ENCODE data around the gene SKA2. TPM values are rescaled to one million over a fixed set of nuclear protein-coding genes. Genes with fewer than 3 reads are reported as not detected.

SKA2 gene
- total and polyA plus RNA-seq, 2 of the 8 experiments (the other 6 are each of a cell fraction or from before 2014, with no cell fraction given) = 15.6 to 95.8 TPM

MicroRNAs encoded within 50 kb of the gene (microRNA counts, 767-probe panel; counts per million panel counts)
- 879 counts per million, percentile 95 among the panel's probes with 10 or more counts for microRNA hsa-miR-301a-3p
- 879 counts per million, percentile 95 among the panel's probes with 10 or more counts for microRNA hsa-miR-454-3p

Small RNA genes lying within 50 kb of the gene (microRNA-seq; reads per million reads assigned to microRNA genes)
- gene MIR301A (ENCODE audit: borderline microRNAs expressed in 2 of 2, borderline number of aligned reads in 2 of 2, borderline replicate concordance in 1 of 2) (27.2 to 72.9 reads per million in 2 experiments), gene MIR454 (ENCODE audit: borderline microRNAs expressed in 2 of 2, borderline number of aligned reads in 2 of 2, borderline replicate concordance in 1 of 2) (311 to 548 reads per million in 2 experiments)

Small RNA genes lying within 50 kb of the gene (small RNA-seq; reads per million reads assigned to genes)
- gene MIR301A (ENCODE audit: insufficient read depth) = 2,081 reads per million, percentile 99 among the genes with 10 or more reads in this experiment
- 1,735 reads per million, percentile 99 among the genes with 10 or more reads in this experiment for gene MIR454 (ENCODE audit: insufficient read depth)
- gene RNU2-58P (ENCODE audit: insufficient read depth) = not detected

Other genes starting within 250 kb of the SKA2 start
- gene TRIM37, start 48.3 kb downstream of the SKA2 start, total RNA-seq (2021; fragmentation: NEBNext Ultra II Directional; extraction: Animal tissue kit (Norgen Biotek cat#: 25700)) = 54.6 and 57.0 TPM in 2 replicates
- 14.7 and 38.2 TPM in 2 replicates for gene TRIM37, start 48.3 kb downstream of the SKA2 start, polyA plus RNA-seq (2011; rRNA removed)
- gene PRR11, start 560 bp upstream of the SKA2 start, total RNA-seq (2021; fragmentation: NEBNext Ultra II Directional; extraction: Animal tissue kit (Norgen Biotek cat#: 25700)) = 81.1 and 83.0 TPM in 2 replicates
- gene PRR11, start 560 bp upstream of the SKA2 start, polyA plus RNA-seq (2011; rRNA removed) = 21.0 and 32.7 TPM in 2 replicates
- gene SMG8, start 54.8 kb upstream of the SKA2 start, total RNA-seq (2021; fragmentation: NEBNext Ultra II Directional; extraction: Animal tissue kit (Norgen Biotek cat#: 25700)) = 17.6 and 19.3 TPM in 2 replicates
- gene SMG8, start 54.8 kb upstream of the SKA2 start, polyA plus RNA-seq (2011; rRNA removed) = 8.7 and 10.8 TPM in 2 replicates
- gene GDPD1, start 65.3 kb upstream of the SKA2 start, total RNA-seq (2021; fragmentation: NEBNext Ultra II Directional; extraction: Animal tissue kit (Norgen Biotek cat#: 25700)) = 6.7 and 7.7 TPM in 2 replicates
- gene GDPD1, start 65.3 kb upstream of the SKA2 start, polyA plus RNA-seq (2011; rRNA removed) = 2.0 and 3.2 TPM in 2 replicates
- 3.2 and 3.5 TPM in 2 replicates for gene YPEL2, start 176.5 kb upstream of the SKA2 start, total RNA-seq (2021; fragmentation: NEBNext Ultra II Directional; extraction: Animal tissue kit (Norgen Biotek cat#: 25700))
- gene YPEL2, start 176.5 kb upstream of the SKA2 start, polyA plus RNA-seq (2011; rRNA removed) = 1.4 and 1.6 TPM in 2 replicates